NT2/D1 (cell line): ENCODE data around the gene FAF1.
"Not testable (repeated sequence)": the region's sequence is repeated elsewhere in the genome, so short reads cannot be mapped to it uniquely, and the experiment has no call there.

Source experiments
- DNase-seq: peaks from one replicate; pipeline ENCODE4 v3.0.0-alpha.2; 2011; ENCODE audit warnings: low read depth, low spot score
- H3K27me3 ChIP-seq: 2 replicates; pipeline ENCODE4 v1.6.0; 2011; ENCODE audit warnings: mild to moderate bottlenecking; ENCODE audit not compliant: insufficient read length, insufficient read depth
- H3K36me3 ChIP-seq: 2 replicates; pipeline ENCODE4 v1.6.1; 2011; ENCODE audit warnings: mild to moderate bottlenecking, low read length, mixed read lengths; ENCODE audit not compliant: insufficient read depth, insufficient read length
- H3K4me1 ChIP-seq: 2 replicates; pipeline ENCODE4 v1.5.1; 2011; ENCODE audit not compliant: insufficient read depth, insufficient read length
- H3K4me3 ChIP-seq: 2 replicates; pipeline ENCODE4 v1.5.1; 2011; ENCODE audit warnings: low read depth; ENCODE audit not compliant: insufficient read length
- H3K9ac ChIP-seq: 2 replicates; pipeline ENCODE4 v1.6.0; 2011; ENCODE audit warnings: low read depth; ENCODE audit not compliant: insufficient read length
- H3K9me3 ChIP-seq: 2 replicates; pipeline ENCODE4 v1.5.1; 2011; ENCODE audit warnings: mild to moderate bottlenecking, low read length; ENCODE audit not compliant: insufficient read depth
- SUZ12 ChIP-seq: IDR thresholded peaks from 2 replicates; pipeline ENCODE4 v1.6.1; 2011; ENCODE audit not compliant: insufficient read length, insufficient read depth; ENCODE audit errors: extremely low read depth
- YY1 ChIP-seq: IDR thresholded peaks from 2 replicates; pipeline ENCODE4 v1.6.1; 2011; ENCODE audit not compliant: insufficient read length, insufficient read depth
- ZNF274 ChIP-seq: IDR thresholded peaks from 2 replicates; pipeline ENCODE4 v1.6.1; 2011; ENCODE audit warnings: mild to moderate bottlenecking, low read depth, low read length

The FAF1 gene

GRCh38 chr1:50750021-50750619 is 209.9 kb downstream of the FAF1 start:
- no peak overlapping the region for H3K4me3 ChIP-seq
- H3K9me3 ChIP-seq, result 0 out of 2 replicates have a peak, but pooled peaks cover under 1% of the 10 kb centered on the region
- H3K27me3 ChIP-seq, result no peaks in the 10 kb centered on the region
- no peak overlapping the region for H3K9ac ChIP-seq
- no peaks in the 10 kb centered on the region for H3K4me1 ChIP-seq
- TF ChIP-seq ZNF274 (no peak), SUZ12 (no peak), YY1 (no peak)
- peak; percentile 16 for DNase-seq
- peaks cover 4% of the 10 kb centered on the region for H3K36me3 ChIP-seq

GRCh38 chr1:50747394-50747793 is 212.7 kb downstream of the FAF1 start:
- H3K9ac ChIP-seq, result no peak overlapping the region
- no peak overlapping the region for H3K4me3 ChIP-seq
- no peak for TF ChIP-seq YY1
- TF ChIP-seq ZNF274, result no peak
- TF ChIP-seq SUZ12, result no peak

GRCh38 chr1:50742523-50742922 is 217.5 kb downstream of the FAF1 start:
- peaks cover 10% of the 10 kb centered on the region for H3K36me3 ChIP-seq

More at GRCh38 chr1:50747394-50747793, 212.7 kb downstream of the FAF1 start:
- Histone ChIP-seq H3K9me3 (no peaks in the 10 kb centered on the region), H3K36me3 (peaks cover 9% of the 10 kb centered on the region), H3K27me3 (no peaks in the 10 kb centered on the region), H3K4me1 (no peaks in the 10 kb centered on the region)
- no peak for DNase-seq

GRCh38 chr1:50739125-50739524 is 220.9 kb downstream of the FAF1 start:
- Histone ChIP-seq H3K4me1 (no peaks in the 10 kb centered on the region), H3K9me3 (no peaks in the 10 kb centered on the region), H3K4me3 (no peak overlapping the region), H3K27me3 (no peaks in the 10 kb centered on the region), H3K36me3 (peaks cover 8% of the 10 kb centered on the region), H3K9ac (no peak overlapping the region)
- DNase-seq, result no peak
- TF ChIP-seq SUZ12, result no peak
- TF ChIP-seq YY1, result no peak
- no peak for TF ChIP-seq ZNF274

More at GRCh38 chr1:50742523-50742922, 217.5 kb downstream of the FAF1 start:
- TF ChIP-seq SUZ12 (no peak), ZNF274 (no peak)
- no peak for DNase-seq
- Histone ChIP-seq H3K4me3 (no peak overlapping the region), H3K27me3 (no peaks in the 10 kb centered on the region), H3K9me3 (no peaks in the 10 kb centered on the region), H3K9ac (no peak overlapping the region), H3K4me1 (no peaks in the 10 kb centered on the region)

- no peak overlapping the region for H3K4me3 ChIP-seq
- DNase-seq, result peak; percentile 9
- TF ChIP-seq ZNF274 (no peak), YY1 (no peak), SUZ12 (no peak)
- H3K36me3 ChIP-seq, result peaks cover 4% of the 10 kb centered on the region
- no peaks in the 10 kb centered on the region for H3K27me3 ChIP-seq
- no peaks in the 10 kb centered on the region for H3K9me3 ChIP-seq
- H3K9ac ChIP-seq, result no peak overlapping the region
- H3K4me1 ChIP-seq, result no peaks in the 10 kb centered on the region
Observed at GRCh38 chr1:50735443-50735842, 224.6 kb downstream of the FAF1 start.

- not testable (repeated sequence) for H3K4me1 ChIP-seq, H3K27me3 ChIP-seq, H3K4me3 ChIP-seq, DNase-seq, H3K36me3 ChIP-seq, H3K9me3 ChIP-seq, H3K9ac ChIP-seq
Observed at GRCh38 chr1:50727578-50727977, 232.5 kb downstream of the FAF1 start.

- no peak overlapping the region for H3K9ac ChIP-seq
- no peak overlapping the region for H3K4me3 ChIP-seq
- DNase-seq, result no peak
- no peaks in the 10 kb centered on the region for H3K9me3 ChIP-seq
- no peaks in the 10 kb centered on the region for H3K36me3 ChIP-seq
- TF ChIP-seq ZNF274, result no peak
- no peak for TF ChIP-seq SUZ12
- no peak for TF ChIP-seq YY1
- H3K4me1 ChIP-seq, result no peaks in the 10 kb centered on the region
- H3K27me3 ChIP-seq, result no peaks in the 10 kb centered on the region
Observed at GRCh38 chr1:50724626-50725286, 235.3 kb downstream of the FAF1 start.
